NOMO-1 treated with dmso at 0.1 percent for 144 hours (cell line): ENCODE measurements around the gene LRFN4.

ENCODE experiments used
- DNase-seq: peaks from one replicate; lab custom pipeline; 2025; ENCODE audit not compliant: unreplicated experiment; lab: John Stamatoyannopoulos, UW

LRFN4 gene

GRCh38 chr11:66858186-66858938 lies 1.5 kb downstream of the LRFN4 start:
- DNase-seq, result no peak

DNA sequence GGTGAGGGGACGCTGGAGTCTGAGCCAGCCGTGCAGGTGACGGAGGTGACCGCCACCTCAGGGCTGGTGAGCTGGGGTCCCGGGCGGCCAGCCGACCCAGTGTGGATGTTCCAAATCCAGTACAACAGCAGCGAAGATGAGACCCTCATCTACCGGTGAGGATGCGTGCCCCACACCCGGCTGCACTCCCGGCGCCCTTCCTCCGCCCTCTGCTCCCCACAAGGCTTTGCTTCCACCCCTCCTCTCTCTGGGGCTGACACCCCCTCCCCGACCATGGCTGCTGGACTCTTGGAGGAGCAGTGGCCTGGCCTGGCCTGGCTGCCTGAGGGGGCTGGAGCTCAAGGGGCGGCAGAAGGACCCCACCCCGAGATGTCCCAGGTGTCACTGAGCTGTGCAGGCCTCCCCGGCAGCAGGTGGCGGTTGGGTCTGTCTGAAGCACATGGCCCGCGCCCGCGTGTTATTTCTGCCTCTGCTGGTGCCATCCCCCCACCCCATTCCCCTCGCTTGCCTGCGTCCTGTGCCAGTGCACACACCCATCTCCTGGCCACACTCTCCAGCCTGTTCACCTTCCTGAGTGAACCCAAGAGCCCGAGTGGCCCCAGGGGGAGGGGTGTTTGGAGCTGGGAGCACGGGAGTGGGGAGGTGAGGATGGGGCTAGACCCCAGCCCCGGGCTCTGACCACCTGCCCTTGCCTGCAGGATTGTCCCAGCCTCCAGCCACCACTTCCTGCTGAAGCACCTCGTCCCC lies 2.2 kb downstream of the LRFN4 start:
- DNase-seq, result no peak

- no peak for DNase-seq
Observed at GRCh38 chr11:66859686-66860448, 3.0 kb downstream of the LRFN4 start.

DNA sequence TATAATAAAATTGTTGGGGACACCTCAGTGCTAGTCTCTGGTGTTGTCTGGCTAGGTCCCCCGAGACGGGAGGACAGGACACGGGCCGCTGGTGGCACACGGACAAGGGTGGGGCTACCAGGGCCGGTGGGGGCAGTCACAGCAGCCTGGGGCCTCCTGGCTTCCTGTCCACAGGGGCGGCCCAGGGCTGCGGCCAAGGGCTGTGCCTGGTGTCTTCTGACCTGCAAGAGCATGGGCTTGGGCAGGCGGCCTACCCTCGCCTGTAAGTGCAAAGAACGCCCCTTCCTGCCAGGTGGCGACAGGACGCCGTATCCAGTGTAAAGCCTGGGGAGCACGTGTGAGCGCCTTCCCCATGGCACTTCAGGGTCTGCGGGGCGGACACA lies 3.6 kb downstream of the LRFN4 start:
- DNase-seq, result no peak

DNA sequence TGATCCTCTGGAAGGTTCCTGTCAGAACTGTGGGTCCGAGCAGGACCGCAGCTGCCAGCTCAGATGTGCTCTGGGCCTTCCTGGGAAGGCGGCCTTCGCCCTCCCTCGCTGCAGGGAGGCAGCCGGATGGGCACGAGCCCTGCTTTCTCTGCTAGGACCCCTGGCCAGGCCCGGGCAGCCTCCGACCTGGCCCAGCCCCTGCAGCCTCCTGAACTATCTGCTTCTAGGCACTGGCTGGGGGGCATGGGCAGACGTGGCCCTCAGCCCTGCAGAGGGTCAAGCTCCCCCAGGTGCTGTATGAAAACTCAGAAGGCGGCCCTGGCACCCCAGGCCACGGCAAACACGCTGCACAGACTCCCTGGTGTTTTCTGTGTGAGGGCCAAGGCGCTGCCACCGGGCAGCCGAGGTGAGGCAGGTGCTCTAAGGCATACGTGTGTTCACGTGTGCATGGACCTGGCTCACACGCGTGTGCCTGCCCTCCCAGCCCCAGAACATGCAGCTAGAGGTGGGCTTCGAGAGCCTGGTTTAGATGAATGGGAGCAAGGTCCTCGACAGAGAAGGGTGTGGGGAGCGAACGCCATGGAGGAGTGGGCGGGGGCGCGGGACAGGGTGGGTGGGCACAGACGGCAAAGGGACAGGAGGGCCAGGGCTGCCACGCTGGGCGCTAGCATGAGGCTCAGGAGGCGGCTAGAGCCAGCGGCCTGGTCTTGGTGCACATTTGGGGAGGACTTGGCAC lies 4.3 kb downstream of the LRFN4 start:
- DNase-seq, result no peak

GRCh38 chr11:66861774-66862558 lies 5.1 kb downstream of the LRFN4 start:
- no peak for DNase-seq

DNA sequence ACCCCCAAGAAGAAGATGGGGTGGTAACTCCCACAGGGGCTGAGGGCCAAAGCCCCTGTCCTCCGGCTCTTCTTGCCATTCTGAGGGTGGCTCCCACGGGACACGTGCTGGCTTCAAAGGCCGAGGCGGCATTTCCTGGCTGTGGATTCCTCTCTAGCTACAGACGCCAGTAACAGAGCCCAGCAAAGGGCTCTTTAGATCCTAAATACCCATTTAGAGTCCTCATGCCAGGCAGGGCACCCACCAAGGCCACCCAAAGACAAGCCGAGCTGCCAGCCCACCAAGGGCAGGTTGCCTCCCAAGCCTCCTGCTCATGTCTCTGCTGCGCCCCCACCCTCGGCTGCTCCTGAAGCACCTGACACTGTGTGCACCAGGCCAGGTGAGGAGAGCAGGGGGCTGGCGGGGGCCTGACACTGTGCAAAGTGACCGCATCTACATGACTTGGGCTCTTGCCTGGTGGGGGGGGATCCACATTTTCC lies 5.7 kb downstream of the LRFN4 start:
- no peak for DNase-seq

DNA sequence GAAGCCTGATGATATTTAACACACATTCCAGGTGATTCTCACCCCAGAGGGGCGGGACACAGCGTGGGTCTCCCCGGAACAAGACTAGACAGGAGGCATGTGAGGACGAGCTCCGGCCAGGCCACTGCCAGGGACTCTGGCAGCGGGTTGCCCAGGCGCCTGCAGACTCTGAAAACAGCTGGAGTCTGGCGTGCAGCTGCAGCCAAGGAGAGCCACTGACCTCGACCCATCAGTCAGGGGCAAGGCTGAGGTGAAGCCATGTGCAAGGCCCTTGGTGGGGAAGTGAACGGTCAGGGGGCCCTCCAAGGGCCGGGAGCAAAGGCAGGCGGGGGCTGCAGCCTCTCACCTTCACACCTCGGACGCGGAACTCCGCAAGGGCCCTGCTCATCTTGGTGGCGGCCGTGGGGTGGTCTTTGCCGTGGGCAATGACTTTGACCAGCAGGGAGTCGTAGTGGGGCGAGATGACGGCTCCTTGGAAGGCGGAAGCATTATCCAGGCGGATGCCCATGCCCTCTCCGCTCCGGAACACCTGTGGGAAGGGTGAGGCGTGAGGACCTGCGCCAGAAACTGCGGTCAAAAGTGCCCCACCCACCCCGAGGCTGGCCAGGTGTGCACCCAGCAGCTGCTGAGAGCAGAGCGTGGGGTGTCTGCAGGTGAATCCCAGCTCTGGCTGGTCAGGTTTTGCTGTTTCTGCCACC lies 6.7 kb downstream of the LRFN4 start:
- no peak for DNase-seq

DNA sequence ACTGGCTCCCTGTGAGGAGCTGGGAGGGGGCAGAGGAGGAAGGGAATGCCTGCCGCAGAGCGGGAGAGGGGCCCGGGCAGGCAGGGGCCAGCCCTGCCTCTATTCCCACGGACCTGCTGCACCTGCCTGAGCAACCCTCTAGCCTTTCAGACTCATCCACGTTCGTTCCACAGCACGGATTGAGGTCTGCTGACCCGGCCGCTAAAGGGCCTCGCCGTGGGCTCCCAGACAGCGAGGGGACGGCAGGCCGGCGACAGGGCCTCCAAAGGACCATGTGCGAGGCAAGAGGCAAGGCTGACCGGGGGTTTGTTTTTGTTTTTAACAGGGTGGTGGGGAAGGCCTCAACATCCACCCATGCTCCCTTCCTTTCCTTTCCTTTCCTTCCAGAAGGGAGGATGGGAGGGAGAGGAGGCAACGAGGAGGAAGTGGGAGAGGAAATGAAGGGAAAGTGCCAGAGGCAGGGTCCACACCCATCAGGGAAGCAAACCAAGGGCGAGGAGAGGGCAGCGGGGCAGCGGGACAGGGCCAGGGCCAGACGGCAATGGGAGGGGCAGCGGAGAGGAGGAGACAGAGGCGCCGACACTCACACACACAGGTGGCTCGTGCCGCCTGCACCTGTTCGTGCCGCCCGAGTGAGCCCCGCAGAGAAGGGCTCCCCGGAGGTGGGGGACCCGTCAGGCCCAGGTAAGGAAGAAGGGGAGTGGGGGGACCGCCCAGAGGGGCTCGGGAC lies 7.5 kb downstream of the LRFN4 start:
- DNase-seq, result no peak

DNA sequence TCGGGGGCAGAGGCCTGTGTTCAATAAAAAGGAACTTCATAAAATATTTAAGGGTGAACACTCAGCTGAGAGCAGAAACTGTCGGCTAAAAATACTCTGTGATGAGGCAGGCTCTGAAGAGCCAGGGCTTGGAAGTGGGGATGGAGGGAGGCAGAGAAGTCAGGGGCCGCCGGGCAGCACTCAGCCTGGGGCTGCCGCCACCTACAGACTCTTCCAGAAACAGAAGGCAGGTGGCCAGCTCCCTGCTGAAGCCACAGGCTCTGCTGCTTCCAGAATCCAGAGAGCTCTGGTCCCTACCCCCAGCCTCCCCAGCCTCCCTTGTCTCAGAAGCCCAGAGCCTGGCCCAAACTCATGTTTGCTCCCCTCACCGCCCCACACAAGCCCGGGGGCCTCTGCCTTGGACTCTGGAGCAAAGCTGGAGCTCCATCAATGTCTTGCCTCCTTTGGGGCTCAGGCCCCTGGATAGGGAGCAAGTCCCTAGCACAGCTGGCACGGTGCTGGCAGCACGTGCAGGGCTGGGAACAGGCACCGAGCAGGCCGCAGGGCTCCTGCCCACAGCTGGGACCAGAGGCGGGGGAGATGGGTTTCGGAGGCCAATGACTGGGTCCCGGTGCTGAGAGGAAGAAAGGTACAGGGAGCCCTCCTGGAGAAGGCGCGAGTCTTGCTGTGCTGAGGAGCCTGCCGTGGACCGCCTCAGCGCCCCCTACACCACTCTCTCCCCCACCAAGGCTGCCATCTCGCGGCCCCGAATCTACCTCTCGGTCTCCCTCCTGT lies 8.2 kb downstream of the LRFN4 start:
- no peak for DNase-seq

DNA sequence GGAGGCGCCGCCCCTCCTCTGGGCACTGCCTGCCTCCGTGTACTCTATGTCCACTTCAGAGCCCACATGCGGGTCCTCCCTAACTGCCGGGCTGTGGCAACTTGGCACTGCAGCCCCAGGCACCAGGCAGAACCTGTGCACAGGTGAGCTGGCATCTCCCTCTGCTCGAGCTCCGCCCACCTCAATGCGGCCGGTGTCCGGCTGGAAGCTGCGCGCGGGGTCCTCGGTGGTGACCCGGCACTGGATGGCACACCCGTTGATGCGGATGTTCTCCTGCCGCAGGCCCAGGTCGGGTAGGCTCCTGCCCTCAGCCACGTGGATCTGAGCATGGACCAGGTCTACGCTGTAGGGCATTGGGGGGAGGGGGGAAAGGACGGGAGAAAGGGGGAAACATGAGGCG lies 9.1 kb downstream of the LRFN4 start:
- no peak for DNase-seq

DNA sequence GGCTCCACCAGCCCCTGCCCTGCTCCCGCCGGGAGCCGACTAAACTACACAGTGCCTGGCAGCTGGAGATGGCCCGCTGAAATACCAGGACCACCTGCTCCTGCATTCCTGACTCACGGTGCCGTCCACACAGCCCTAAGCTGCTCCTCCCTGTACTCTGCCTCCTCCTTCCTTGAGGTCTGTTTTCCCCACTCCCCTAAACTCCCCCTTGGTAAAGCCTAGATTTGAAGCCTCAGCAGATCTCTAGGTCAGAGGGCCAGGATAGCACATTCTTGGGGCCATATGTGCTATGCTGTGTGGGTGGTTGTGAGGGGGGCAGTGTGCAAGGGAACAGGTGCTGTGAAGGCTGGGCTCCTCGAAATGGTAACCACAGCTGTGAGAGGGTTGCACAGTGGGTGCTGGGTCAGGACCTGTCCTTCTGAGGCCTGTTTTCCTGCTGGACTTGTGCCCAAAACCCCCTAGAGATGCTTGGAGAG lies 9.7 kb downstream of the LRFN4 start:
- no peak for DNase-seq

GRCh38 chr11:66867425-66868040 lies 10.7 kb downstream of the LRFN4 start:
- no peak for DNase-seq

DNA sequence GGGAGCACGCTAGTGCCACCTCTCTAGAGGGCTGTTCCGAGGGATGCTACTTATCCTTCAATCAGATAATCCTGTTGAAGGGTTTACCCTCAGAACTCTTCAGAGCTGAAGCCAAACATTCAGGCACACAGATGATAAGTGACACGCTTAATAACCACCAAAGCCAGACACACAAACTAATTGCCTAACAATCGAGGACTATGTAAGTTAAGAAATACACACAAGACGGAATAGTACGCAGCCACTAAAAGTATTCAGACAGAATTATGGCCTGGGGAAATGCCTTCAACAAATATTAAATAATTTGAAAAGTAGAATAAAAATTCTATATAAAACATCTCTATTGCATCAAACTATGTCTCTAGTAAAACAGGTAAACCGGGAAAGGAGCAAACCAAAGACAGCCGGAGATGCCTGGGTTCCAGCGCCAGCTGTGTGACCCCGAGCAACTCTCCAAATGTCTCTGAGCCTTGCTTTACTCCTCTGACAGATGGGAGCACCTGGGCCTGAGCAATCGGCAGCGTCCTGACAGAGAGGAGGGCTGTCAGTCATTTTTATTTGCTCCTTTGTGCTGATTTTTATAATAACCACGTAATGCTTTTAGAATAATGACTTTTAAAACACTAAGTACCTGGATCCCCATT lies 11.3 kb downstream of the LRFN4 start:
- DNase-seq, result no peak

DNA sequence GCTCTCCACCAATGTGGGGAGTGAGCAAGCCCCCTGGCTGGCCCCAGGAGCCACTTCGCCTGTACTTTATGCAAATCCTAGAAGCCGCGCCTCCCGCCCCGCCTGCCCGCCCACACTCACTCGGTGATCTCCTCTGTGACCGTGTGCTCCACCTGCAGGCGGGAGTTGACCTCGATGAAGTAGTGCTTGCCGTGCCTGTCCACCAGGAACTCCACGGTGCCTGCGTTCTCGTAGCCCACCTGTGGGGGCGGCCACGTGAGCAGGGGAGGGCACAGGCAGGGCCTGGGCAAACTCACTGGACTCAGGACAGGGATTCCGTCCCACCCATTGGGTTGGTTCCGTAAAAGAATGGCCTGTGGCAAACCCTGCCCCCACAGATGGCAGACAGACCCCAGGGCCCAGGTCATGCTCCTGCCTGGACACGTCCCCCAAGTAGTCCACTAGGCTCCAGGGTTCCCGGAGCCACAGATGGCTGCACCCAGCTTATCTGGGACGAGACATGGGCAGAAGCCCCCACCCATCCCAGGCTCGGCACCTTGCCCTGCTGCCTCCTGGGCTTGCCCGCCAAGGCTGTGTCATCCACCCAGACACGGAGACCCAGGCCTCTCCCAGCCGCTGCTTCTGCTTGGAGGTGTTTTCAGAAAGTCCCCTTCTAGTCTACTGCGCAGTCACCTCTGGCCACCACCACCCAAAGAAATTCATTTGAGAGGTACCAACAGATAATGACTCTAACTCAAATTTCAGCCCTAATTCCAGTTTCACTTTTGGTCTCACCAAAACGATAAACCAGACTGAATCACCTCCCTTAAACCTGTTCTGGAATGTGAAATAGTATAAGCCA lies 12.1 kb downstream of the LRFN4 start:
- peak; percentile 72 for DNase-seq

GRCh38 chr11:66869567-66869870 lies 12.7 kb downstream of the LRFN4 start:
- no peak for DNase-seq

- DNase-seq, result no peak
Observed at GRCh38 chr11:66870131-66870530, 13.3 kb downstream of the LRFN4 start.
